ENCODE results near the gene RERE. TPM values are rescaled to one million over a fixed set of nuclear protein-coding genes. Genes with fewer than 3 reads are reported as not detected.

RERE gene
- total RNA-seq: 70.4 and 78.2 TPM in 2 replicates

DNA sequence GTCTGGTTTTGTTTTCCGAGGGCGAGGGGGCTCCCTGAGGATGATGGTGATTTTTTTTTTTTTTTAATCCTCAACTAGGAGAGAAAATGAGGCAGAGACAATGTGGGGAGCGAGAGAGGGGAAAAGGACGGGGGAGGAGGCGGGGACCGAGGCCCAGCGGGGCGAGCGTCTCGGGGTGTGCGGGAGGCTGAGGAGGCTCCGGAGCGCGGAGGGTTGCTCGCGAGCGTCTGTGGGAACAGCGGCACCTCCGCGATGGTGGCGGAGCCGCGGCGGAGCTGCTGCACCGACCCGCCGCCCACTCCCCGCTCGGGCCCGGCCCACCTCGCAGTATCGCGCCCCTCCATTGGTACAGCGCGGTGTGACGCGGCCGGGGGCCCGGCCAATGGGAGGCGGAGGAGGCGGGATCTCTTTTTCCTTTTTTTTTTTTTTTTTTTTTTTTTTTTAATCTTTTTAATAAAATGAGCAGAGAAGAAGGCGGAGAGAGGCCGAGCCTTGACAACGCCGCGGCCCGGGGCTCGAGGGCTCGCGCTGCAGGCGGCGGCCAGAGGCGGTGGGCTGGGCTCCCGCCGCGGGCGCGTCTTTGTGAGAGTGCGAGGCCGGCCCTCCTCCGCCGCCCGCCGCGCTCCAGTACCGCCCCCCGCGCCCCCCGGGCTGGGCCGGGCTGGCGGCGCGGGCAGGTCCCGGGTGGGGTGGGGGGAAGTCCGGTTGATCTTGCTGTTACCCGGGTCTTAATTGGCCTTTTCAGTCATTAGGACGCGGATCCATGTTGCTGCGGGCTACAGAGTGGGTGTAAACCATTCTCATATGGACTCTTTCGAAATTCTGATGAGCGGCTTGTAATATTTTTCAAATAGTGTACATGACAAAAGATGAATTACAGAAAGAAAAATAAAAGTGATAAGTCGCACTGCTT lies at the start of gene RERE:
RERE (minus strand) TSS at position 229 of the 913 bp plus-strand sequence.
- intact Hi-C loops (cut with micrococcal nuclease): loop anchor here (1.0 to 5.0 kb wide), 4 partner anchors 12 to 290 kb away; partner anchors contain the start of gene ENO1

DNA sequence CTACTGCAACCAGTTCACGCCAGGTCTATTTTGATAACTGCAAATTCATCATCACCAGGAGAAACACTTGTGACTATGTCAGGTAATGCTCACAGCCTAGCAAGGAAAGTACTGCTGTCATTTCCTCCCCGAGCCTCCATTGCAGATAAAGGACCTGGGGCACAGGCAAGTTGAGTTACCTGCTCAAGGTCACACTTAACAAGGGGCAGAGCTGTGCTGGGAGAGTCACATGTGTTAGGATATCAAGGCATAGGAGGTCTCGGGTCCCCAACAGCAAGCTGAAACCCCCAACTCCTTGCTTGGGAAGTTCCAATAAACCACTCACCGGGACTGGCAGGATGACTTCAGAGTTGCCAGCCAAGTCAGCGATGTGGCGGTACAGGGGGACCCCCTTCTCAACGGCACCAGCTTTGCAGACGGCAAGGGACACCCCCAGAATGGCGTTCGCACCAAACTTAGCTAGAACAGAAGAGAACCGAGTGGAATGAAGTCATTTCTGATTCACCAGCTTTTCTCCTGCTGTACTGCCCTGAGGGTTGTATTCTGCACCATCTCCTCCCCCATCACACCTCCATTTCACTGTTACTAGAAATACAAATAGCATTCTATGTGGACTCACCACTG lies 49.5 kb upstream of the RERE start:
- intact Hi-C loops (cut with micrococcal nuclease): no loop called here

DNA sequence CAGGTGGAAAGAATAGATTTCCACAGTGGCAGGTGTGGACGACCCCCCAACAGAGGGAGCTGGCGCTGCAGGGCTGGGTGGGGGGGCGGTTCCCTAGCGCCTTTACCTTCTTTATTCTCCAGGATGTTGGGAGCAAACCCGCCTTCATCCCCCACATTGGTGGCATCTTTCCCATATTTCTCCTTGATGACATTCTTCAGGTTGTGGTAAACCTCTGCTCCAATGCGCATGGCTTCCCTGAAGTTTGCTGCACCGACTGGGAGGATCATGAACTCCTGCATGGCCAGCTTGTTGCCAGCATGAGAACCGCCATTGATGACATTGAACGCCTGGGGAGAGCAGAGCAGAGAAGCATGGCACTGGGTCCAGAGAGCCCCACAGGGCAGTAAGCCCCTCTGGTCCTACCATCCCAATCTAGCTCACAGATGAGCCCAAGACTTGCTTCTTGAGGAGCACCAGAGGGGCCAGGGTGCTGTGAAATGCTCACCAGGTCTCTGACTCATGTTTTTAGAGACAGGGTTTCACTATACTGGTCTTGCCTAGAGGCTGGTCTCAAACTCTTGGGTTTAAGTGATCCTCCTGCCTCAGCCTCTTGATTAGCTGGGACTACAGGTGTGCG lies 48.8 kb upstream of the RERE start:
- intact Hi-C loops (cut with micrococcal nuclease): no loop called here

DNA sequence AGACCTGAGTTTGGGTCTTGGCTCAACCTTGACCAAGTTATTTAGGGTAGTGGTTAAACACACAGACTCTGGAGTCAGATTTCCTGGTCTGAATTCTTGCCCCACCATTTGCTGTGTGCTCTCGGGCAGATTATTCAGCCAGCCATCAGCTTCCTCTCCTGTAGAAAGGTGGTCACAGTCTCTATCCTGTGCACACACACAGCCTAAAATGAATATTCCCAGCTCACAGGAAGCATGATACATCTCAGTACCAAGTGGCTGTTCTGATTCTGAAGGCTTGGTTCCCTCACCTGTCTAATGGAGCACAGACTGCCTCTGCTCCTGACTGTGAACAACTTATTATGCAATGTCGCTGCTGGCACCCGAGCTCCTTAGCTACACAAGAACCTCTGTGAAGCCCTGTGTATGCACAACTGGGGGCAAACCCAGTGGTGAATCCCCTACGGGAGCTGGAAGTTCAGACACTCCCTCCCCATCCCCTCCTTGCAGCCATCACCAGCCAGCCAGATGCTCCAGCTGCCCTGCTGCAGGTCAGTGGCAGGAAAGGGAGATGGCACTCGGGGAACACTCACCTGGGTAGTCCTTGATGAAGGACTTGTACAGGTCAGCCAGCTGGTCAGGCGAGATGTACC lies 47.4 kb upstream of the RERE start:
- intact Hi-C loops (cut with micrococcal nuclease): loop anchor here (5.0 kb wide), 1 partner anchor 37 kb away; no protein-coding TSS in a partner anchor

DNA sequence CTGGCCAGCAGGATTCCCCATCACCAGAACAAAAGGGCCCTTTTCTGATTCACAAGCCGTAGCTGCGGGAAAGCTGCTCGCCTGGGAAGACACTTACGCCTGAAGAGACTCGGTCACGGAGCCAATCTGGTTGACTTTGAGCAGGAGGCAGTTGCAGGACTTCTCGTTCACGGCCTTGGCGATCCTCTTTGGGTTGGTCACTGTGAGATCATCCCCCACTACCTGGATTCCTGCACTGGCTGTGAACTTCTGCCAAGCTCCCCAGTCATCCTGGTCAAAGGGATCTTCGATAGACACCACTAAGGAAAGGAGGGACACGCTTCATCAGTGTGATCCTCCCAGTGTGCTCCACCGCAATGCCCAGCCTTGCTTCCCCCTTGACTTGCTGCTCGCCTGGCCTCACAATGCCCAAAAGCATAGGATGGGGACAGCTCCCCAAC lies 46.4 kb upstream of the RERE start:
- intact Hi-C loops (cut with micrococcal nuclease): loop anchor here (5.0 kb wide), 1 partner anchor 38 kb away; no protein-coding TSS in a partner anchor

DNA sequence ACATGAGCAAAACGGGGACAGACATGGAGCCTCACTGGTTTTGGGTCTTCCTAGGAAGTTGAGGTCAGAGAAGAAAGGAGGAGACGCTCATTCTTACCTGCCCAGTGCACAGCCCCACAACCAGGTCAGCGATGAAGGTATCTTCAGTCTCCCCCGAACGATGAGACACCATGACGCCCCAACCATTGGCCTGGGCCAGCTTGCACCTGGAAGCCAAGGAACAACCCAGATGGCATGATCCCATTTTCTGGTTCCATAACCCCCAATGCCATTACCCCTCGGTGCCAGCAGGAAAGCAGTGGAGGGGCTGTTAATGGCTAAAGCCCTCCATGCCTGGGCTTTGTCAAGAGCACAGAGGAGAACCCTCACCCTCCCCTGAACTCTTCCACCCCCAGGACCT lies 45.7 kb upstream of the RERE start:
- intact Hi-C loops (cut with micrococcal nuclease): loop anchor here (5.0 kb wide), 1 partner anchor 39 kb away; no protein-coding TSS in a partner anchor

DNA sequence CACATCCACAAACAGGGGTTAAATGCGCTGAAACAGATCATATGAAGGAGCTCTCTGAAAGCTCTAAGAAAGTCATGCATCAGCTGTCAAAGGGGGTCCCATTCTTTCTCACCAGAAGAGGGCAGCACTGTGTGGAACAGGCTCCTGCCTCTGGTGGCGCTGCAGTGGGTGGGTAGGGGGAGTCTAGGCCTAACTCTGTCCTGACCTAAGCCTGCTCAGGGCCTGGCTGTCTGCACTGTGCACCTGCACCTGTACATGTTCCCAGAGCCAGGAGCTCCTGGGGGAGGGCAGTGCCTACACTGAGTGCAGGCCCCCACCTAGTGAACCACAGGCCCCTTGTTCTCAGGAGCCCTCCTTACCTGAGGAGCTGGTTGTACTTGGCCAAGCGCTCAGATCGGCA lies 45.1 kb upstream of the RERE start:
- intact Hi-C loops (cut with micrococcal nuclease): loop anchor here (5.0 kb wide), 1 partner anchor 40 kb away; no protein-coding TSS in a partner anchor

DNA sequence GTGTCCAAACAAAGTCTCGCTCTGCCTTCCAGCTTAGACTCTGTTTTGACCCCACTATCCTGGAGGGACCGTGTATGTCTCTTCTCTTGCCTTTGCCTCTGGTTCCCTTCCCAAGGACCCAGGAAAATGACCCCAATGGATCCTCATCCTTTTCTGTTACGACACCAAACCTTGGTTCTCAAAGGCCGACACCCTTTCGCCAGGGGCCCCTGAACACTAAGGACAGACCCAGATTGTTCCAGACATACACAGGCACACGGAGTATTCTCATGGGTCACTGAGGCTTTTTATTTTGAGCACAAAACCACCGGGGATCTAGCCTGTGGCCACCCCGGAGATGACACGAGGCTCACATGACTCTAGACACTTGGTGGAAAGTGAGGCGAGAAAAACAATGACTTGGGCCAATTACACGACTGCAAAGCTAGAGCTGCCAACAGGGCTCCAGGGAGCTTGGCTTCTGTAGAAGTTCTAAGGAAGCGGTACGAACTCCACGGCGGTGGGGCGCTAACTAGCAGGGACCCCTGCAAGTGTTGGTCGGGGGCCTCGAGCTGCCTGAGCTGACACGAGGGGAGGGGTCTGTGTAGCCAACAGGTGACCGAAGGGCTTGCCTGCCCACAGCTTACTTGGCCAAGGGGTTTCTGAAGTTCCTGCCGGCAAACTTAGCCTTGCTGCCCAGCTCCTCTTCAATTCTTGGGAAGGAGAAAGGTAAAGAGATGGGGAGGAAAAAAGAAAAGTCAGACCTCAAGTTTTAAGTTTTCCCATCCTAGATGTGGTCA lies 43.5 kb upstream of the RERE start:
- intact Hi-C loops (cut with micrococcal nuclease): loop anchor here (5.0 kb wide), 1 partner anchor 41 kb away; no protein-coding TSS in a partner anchor

DNA sequence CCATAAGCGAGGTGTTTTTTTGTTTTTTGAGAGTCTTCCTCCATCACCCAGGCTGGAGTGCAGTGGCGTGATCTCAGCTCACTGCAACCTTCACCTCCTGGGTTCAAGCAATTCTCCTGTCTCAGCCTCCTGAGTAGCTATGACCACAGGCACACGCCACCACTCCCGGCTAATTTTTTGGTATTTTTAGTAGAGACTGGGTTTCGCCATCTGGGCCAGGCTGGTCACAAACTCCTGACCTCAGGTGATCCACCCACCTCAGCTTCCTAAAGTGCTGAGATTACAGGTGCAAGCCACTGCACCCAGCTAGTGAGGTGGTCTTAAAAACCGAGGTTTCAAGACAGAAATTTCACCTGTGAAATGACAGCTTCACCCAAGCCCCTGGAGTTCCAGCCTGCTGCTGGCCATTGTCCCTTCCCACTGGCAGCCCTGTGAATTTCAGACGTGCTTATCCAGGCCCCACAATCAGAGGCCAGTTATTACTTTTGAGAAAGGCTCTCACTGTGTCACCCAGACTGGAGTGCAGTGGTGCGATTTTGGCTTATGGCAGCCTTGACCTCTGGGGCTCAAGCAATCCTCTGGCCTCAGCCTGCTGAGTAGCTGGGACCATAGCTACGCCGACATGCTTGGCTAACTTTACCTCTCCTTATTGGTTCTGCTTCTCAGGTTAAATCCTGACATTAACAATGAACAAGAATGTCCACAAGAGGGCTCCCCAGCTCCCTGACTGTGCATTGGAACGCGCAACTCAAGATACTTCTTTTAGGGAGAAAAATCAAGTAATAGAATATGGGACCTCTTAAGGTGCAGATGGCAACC lies 41.7 kb upstream of the RERE start:
- intact Hi-C loops (cut with micrococcal nuclease): loop anchor here (1.0 kb wide), 4 partner anchors 14 to 146 kb away; no protein-coding TSS in a partner anchor

DNA sequence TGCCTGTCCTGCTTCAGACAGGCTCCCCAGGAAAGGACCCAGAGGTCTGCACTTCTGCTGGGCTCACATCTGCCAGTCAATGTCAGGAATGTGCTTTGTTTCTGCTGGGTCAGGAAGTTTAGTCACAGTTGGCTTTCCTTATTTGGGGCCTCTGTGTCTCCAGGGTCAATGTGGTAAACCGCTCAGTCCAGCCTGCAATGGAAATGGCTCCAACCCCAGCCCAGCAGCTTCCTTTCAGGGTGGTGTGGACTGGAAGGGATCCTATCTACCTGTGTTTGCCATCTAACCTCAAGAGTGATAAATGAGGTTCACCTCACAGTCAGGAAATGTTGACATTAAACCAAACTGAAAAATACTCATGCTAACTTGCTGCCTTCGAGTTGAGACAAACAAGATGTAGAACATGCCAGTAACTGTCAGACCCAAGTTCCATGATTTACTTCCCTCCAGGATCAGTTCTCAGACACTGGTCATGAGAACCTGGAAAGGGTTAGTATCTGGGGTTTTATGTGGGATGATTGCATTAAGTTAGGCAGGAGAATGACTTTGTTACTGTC lies 40.8 kb upstream of the RERE start:
- intact Hi-C loops (cut with micrococcal nuclease): no loop called here

DNA sequence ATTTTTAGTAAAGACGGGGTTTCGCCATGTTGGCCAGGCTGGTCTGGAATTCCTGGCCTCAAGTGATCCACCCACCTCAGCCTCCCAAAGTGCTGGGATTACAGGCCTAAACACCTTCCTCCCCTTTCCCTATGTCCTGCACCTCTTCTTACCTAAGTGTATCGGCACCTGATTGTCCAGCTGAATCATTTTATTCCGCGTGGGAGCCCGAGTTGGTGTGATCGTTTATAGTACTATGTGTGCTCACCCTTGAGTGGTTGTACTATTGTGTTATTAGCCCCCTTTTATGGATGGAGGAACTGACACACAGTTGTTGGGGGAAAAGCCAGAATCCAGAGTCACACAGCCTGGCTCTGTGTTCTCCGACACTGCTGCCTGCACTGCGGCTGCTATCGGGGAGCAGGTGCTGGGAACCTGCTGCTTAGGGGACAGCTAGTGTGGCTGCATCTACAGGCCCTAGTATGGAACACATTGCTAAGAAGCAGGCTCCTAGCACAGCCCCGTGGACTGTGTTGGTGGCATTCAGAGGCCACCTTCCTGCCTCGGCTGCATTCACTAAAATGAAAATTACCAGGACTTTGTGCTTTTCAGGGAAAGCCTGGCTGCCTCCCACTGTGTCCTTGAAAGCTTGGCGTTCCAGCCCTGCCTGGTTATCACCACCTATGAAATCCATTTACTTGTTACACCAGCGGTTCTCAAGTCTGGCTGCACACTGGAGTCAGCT lies 39.4 kb upstream of the RERE start:
- intact Hi-C loops (cut with micrococcal nuclease): no loop called here

DNA sequence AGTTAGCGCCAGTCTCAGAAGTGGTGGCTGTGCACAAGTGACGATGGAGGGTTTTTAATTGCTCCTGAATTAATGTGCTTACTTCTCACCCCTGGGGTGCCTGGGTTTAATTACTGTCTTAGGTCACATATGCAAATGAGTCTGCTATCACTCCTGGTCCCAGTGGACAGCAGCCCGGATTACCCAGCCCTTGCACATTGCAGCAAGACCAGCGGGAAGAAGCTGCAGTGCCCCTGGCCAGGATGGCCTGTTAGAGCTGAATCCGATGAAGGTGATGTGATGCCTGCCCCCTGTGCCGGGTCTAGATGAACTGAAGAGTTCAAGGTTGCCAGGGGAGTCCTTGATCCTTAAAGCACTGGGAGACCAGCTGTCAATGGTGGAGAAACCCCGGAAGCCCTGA lies 36.8 kb upstream of the RERE start:
- intact Hi-C loops (cut with micrococcal nuclease): no loop called here

DNA sequence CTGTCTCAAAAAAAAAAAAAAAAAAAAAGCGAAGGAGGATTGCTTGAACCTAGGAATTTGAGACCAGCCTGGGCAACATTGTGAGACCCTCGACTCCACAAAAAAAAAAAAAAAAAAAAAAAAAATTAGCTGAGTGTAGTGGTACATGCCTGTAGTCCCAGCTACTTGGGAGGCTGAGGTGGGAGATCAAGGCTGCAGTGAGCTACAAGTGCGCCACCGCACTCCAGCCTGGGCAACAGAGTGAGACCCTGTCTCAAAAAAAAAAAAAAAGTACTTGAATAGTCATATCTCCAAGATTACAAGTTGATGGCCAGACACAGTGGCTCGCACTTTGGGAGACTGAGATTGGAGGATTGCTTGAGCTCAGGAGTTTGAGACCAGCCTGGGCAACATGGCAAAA lies 33.6 kb upstream of the RERE start:
- intact Hi-C loops (cut with micrococcal nuclease): no loop called here

DNA sequence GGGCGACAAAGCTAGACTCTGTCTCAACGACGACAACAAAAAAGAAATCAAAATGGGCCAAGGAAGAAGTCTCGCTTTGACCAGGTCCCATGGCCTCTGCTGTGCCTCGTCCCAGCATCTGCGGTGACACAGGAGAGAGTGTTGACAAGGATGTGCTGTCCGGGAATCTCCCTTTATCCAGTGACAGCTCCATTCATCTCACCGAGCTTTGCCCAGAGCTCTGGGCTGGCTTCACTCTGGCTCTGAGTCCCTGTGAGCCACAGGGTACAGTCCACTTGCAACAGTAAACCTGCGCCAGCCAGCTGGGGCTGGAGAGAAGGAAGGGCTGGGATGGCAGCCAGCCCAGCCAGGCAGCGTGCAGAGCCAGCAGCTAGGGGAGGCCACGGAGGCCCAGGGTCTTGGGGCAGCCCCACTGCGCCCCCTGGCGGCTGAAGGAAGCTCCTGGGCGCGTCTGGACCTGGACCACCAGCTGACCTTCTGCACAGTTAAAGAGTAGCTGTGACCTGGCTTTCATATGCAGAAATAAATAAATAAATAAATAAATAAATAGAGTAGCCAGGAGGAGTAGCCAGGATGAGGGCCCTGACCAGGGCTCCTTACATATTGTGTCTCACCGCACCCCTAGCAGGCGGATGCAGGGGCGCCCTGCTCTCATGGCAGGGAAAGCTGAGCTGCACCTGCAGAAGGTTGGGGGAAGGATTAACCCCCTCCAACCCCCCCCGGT lies 31.4 kb upstream of the RERE start:
- intact Hi-C loops (cut with micrococcal nuclease): loop anchor here (1.0 kb wide), 2 partner anchors 123 to 288 kb away; no protein-coding TSS in a partner anchor

DNA sequence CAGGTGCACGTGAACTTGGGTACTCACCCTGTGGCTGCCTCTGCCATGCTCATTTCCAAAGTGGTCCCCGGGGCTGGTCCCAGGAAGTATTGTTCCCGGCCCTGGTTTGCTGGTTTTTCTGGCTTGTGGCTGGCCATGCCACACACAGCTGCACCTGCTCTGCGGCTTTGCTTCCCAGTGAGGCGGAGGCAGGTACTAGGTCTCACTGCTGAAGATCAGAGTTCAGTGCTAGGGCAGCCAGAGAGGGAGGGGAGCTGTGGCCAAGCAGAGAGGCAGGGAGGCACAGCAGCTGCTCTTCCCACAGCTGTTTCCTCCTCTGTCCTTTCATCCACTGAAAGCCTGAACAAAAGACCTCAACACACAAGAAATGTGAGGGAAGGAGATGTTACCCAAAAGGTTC lies 30.6 kb upstream of the RERE start:
- intact Hi-C loops (cut with micrococcal nuclease): no loop called here

DNA sequence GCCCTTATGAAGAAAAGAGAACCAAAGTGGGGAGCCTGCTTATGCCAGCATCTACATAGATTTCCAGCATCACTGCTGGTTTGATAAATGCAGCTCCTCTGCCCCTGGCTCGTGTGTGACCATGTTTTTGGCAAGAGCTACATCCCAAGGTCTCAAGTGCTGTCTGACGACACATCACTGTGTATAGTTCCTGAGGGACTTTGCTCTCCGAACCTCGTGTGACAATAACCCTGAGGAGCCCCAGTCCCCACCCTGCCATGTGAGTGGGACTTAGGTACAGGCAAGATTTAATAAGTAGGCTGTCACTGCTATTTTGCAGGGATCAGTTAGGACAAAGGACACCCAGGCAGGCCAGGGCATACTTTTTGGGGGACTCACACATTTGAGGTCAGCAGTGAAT lies 28.8 kb upstream of the RERE start:
- intact Hi-C loops (cut with micrococcal nuclease): no loop called here

DNA sequence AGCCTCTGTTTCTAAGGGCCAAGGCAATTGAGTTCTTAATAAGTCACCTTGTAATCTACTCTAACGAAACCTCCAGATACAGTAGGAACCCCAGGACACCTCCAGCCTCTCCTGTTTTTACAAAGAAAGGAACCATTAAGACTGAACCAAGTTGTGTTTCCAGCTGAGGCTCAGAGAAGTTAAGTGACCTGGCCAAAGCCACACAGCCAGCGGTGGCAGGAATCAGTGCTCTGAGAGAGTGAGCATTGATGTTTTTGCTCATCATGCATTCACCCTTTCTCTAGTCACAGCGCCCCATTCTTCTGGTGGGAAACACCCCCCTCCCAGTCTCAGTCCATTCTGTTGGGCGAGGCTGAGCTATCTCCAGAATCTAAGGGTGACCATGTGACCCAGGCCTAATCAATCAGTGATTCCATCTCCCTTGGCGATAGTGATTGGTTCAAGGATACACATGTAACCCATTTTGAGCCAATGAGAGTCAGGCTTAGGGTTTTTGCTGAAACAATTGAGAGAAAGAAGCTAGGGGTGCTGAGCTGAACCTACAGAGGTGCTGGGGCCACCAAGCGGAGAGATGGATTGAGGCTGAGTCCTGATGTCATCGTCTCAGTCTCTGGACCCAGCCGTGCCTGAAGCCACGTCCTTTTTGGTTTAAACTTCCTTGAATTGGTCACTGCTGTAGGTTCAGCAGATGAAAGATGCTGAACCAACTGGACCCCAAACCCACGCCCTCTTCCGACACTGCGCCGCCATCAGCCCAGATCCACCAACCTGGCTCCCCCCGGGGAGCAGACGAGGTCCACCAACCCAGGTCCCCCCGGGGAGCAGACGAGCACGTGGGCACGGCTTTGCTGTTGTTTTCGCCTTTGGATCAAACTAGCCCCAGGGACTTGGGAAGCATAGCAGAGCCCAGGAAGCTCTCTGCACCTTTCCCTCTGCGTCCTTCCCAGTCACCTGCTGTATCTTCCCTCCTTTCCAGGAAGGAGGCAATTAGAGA lies 28.0 kb upstream of the RERE start:
- intact Hi-C loops (cut with micrococcal nuclease): no loop called here
